H9 (cell line): ENCODE data around the gene SMIM12. TPM values are rescaled to one million over a fixed set of nuclear protein-coding genes. Genes with fewer than 3 reads are reported as not detected.

Experiments
- DNase-seq: peaks from one replicate; pipeline ENCODE4 v3.0.0-alpha.2; 2017
- H2AFZ ChIP-seq: one replicate; pipeline ENCODE4 v1.6.1; 2013; ENCODE audit warnings: mild to moderate bottlenecking, low read length, control low read depth, moderate library complexity
- H2AK5ac ChIP-seq: 2 replicates; pipeline ENCODE4 v1.6.1; 2013; ENCODE audit warnings: low read length, control low read depth, mixed read lengths; ENCODE audit not compliant: insufficient read length
- H2BK120ac ChIP-seq: one replicate; pipeline ENCODE4 v1.6.1; 2013; ENCODE audit warnings: low read depth, mild to moderate bottlenecking, low read length, control low read depth, inconsistent platforms; ENCODE audit not compliant: poor library complexity, severe bottlenecking
- H2BK12ac ChIP-seq: 2 replicates; pipeline ENCODE4 v1.6.1; 2013; ENCODE audit warnings: low read length, control low read depth, mixed read lengths, low read depth; ENCODE audit not compliant: insufficient read length
- H2BK15ac ChIP-seq: 2 replicates; pipeline ENCODE4 v1.6.1; 2013; ENCODE audit warnings: low read depth, low read length, control low read depth
- H2BK20ac ChIP-seq: one replicate; pipeline ENCODE4 v1.6.1; 2013; ENCODE audit warnings: low read depth, mild to moderate bottlenecking, low read length, control low read depth, inconsistent platforms; ENCODE audit not compliant: poor library complexity, severe bottlenecking
- H2BK5ac ChIP-seq: 2 replicates; pipeline ENCODE4 v1.6.1; 2013; ENCODE audit warnings: low read length, control low read depth, mixed read lengths; ENCODE audit not compliant: insufficient read length
- H3K14ac ChIP-seq: 2 replicates; pipeline ENCODE4 v1.6.1; 2013; ENCODE audit warnings: low read length, control low read depth; ENCODE audit not compliant: insufficient read depth
- H3K18ac ChIP-seq: 2 replicates; pipeline ENCODE4 v1.6.1; 2013; ENCODE audit warnings: low read depth, mild to moderate bottlenecking, mixed read lengths, low read length, control low read depth; ENCODE audit not compliant: insufficient read length
- H3K23ac ChIP-seq: 2 replicates; pipeline ENCODE4 v1.6.1; 2013; ENCODE audit warnings: low read length, control low read depth, mixed read lengths, low read depth; ENCODE audit not compliant: insufficient read length
- H3K23me2 ChIP-seq: 2 replicates; pipeline ENCODE4 v1.6.1; 2013; ENCODE audit warnings: low read depth, mild to moderate bottlenecking, mixed read lengths, low read length, control low read depth; ENCODE audit not compliant: insufficient read length, poor library complexity, severe bottlenecking
- H3K27ac ChIP-seq: 2 replicates; pipeline ENCODE4 v1.5.1; 2013; ENCODE audit warnings: low read length, control low read depth, mixed read lengths, low read depth; ENCODE audit not compliant: insufficient read length
- H3K27me3 ChIP-seq: 2 replicates; pipeline ENCODE4 v1.6.1; 2013; ENCODE audit warnings: low read length, control low read depth, inconsistent platforms; ENCODE audit not compliant: insufficient read depth
- H3K4ac ChIP-seq: 2 replicates; pipeline ENCODE4 v1.6.1; 2013; ENCODE audit warnings: low read depth, mild to moderate bottlenecking, control low read depth, inconsistent platforms, low read length, moderate library complexity
- H3K4me1 ChIP-seq: 2 replicates; pipeline ENCODE4 v1.6.1; 2013; ENCODE audit warnings: low read length, control low read depth, inconsistent platforms; ENCODE audit not compliant: insufficient read depth
- H3K4me2 ChIP-seq: 2 replicates; pipeline ENCODE4 v1.6.1; 2013; ENCODE audit warnings: low read length, control low read depth, mixed read lengths; ENCODE audit not compliant: insufficient read length, insufficient read depth
- H3K56ac ChIP-seq: 2 replicates; pipeline ENCODE4 v1.6.1; 2013; ENCODE audit warnings: low read depth, mild to moderate bottlenecking, mixed read lengths, low read length, control low read depth; ENCODE audit not compliant: insufficient read length
- H3K79me1 ChIP-seq: 2 replicates; pipeline ENCODE4 v1.6.1; 2013; ENCODE audit warnings: low read depth, mild to moderate bottlenecking, moderate library complexity, low read length, control low read depth, inconsistent platforms; ENCODE audit not compliant: insufficient read depth, poor library complexity, severe bottlenecking
- H3K79me2 ChIP-seq: 2 replicates; pipeline ENCODE4 v1.6.1; 2013; ENCODE audit warnings: low read length, control low read depth, inconsistent platforms; ENCODE audit not compliant: insufficient read depth
- H3K9ac ChIP-seq: 2 replicates; pipeline ENCODE4 v1.6.1; 2013; ENCODE audit warnings: low read length, control low read depth, mixed read lengths; ENCODE audit not compliant: insufficient read length; ENCODE audit errors: extremely low read depth
- H3K9me3 ChIP-seq: one replicate; pipeline ENCODE4 v1.6.1; 2013; ENCODE audit warnings: low read depth, low read length, inconsistent platforms; ENCODE audit not compliant: control insufficient read depth
- H3T11ph ChIP-seq: one replicate; pipeline ENCODE4 v1.6.1; 2013; ENCODE audit warnings: mild to moderate bottlenecking, low read length, control low read depth, inconsistent platforms
- H4K20me1 ChIP-seq: one replicate; pipeline ENCODE4 v1.6.1; 2013; ENCODE audit not compliant: control insufficient read depth, insufficient read length, insufficient read depth
- H4K5ac ChIP-seq: 2 replicates; pipeline ENCODE4 v1.6.1; 2013; ENCODE audit warnings: low read depth, mild to moderate bottlenecking, mixed read lengths, low read length, control low read depth; ENCODE audit not compliant: insufficient read length
- H4K8ac ChIP-seq: replicated peaks from 2 replicates; pipeline ENCODE4 v1.6.1; 2013; ENCODE audit warnings: low read length, control low read depth, mixed read lengths, low read depth; ENCODE audit not compliant: insufficient read length
- H4K91ac ChIP-seq: 2 replicates; pipeline ENCODE4 v1.6.1; 2013; ENCODE audit warnings: low read depth, mild to moderate bottlenecking, moderate library complexity, mixed read lengths, low read length, control low read depth; ENCODE audit not compliant: insufficient read length
- H3K27ac Mint-ChIP-seq, 3 experiments: 2 replicates in 2 of 3; 3 replicates in 1 of 3; pipeline ENCODE4 v1.8.0; 2020 to 2021; ENCODE audit warnings: mixed read lengths in 3 of 3, mild to moderate bottlenecking in 1 of 3, moderate library complexity in 1 of 3
- H3K27me3 Mint-ChIP-seq: 2 replicates; pipeline ENCODE4 v1.8.0; 2021; ENCODE audit warnings: low read depth, mild to moderate bottlenecking, moderate library complexity, mixed read lengths
- H3K36me3 Mint-ChIP-seq, 3 experiments: 2 replicates in 2 of 3; 3 replicates in 1 of 3; pipeline ENCODE4 v1.8.0; 2020 to 2021; ENCODE audit warnings: low read depth in 3 of 3, mixed read lengths in 3 of 3; ENCODE audit not compliant: insufficient read depth in 1 of 3
- H3K4me1 Mint-ChIP-seq, 2 experiments: 2 replicates each; pipeline ENCODE4 v1.8.0; 2020; ENCODE audit warnings: mixed read lengths in 2 of 2
- H3K4me3 Mint-ChIP-seq, 2 experiments: 2 replicates in 1 of 2; 3 replicates in 1 of 2; pipeline ENCODE4 v1.8.0; 2020 to 2021; ENCODE audit warnings: mild to moderate bottlenecking in 2 of 2, mixed read lengths in 2 of 2, moderate library complexity in 1 of 2
- H3K9me3 Mint-ChIP-seq, 2 experiments: 2 replicates in 1 of 2; 3 replicates in 1 of 2; pipeline ENCODE4 v1.8.0; 2020; ENCODE audit warnings: mild to moderate bottlenecking in 2 of 2, mixed read lengths in 2 of 2, moderate library complexity in 1 of 2
- CTCF ChIP-seq: fragments of 200-600 bp; sonication (generic); conservative IDR thresholded peaks from 3 replicates; pipeline ENCODE4 v1.8.0; 2021; ENCODE audit warnings: antibody characterized with exemption, mild to moderate bottlenecking
- WGBS: extraction: QIAGEN DNeasy Blood & Tissue Kit; methylation state at CpG from one replicate; pipeline ENCODE4 v1.1.7; 2013; ENCODE audit warnings: missing lambda C conversion rate, low lambda C conversion rate, mixed read lengths; ENCODE audit not compliant: insufficient read length; ENCODE audit errors: extremely low coverage; 5-methylcytosine and 5-hydroxymethylcytosine counted together
- total RNA-seq: library from RNA; stranded (reverse); gene quantifications from 2 replicates; pipeline ENCODE4 v1.2.1, GENCODE V29; 2021

The SMIM12 gene
- total RNA-seq, 1 experiment from 2014 or later, result 40.9 TPM

- Mint-ChIP-seq H3K27ac (no peak overlapping the region), H3K4me1 (peaks cover 9 to 12% of the 10 kb centered on the region in 2 experiments), H3K4me3 (no peak overlapping the region), H3K27me3 (peaks cover 27% of the 10 kb centered on the region), H3K36me3 (no peaks in the 10 kb centered on the region), H3K9me3 (no peaks in the 10 kb centered on the region)
- no peak for TF ChIP-seq CTCF
- no peaks in the 10 kb centered on the region for H3K79me2 ChIP-seq
- no peak overlapping the region for H3K23ac ChIP-seq
- H3K4me2 ChIP-seq, result no peak overlapping the region
- no peak overlapping the region for H2AK5ac ChIP-seq
- H3K18ac ChIP-seq, result no peak overlapping the region
- H4K5ac ChIP-seq, result no peak overlapping the region
- no CpG with 5 or more reads among the region's 16 CpGs for WGBS
- H3K27ac ChIP-seq, result no peak overlapping the region
- no peak overlapping the region for H2BK15ac ChIP-seq
- H3K9me3 ChIP-seq, result no peaks in the 10 kb centered on the region
- DNase-seq, result no peak
- no peak overlapping the region for H2AFZ ChIP-seq
- H2BK5ac ChIP-seq, result no peak overlapping the region
- no peak overlapping the region for H4K8ac ChIP-seq
- no peak overlapping the region for H3K9ac ChIP-seq
- H3K56ac ChIP-seq, result no peak overlapping the region
- H3K4me1 ChIP-seq, result no peaks in the 10 kb centered on the region
- no peak overlapping the region for H3K14ac ChIP-seq
- no peaks in the 10 kb centered on the region for H3K27me3 ChIP-seq
- no peak overlapping the region for H2BK120ac ChIP-seq
- H3T11ph ChIP-seq, result no peak overlapping the region
- no peak overlapping the region for H2BK12ac ChIP-seq
- no peak overlapping the region for H3K4ac ChIP-seq
- no peak overlapping the region for H4K91ac ChIP-seq
- no peak overlapping the region for H2BK20ac ChIP-seq
- H3K79me1 ChIP-seq, result no peaks in the 10 kb centered on the region
- no peaks in the 10 kb centered on the region for H3K23me2 ChIP-seq
- H4K20me1 ChIP-seq, result no peaks in the 10 kb centered on the region
Measured at GRCh38 chr1:34899906-34900305, 40.4 kb upstream of the SMIM12 start.
